GM18517 (cell line): ENCODE results near the gene LAMC3.
"Not testable (repeated sequence)": the region's sequence is repeated elsewhere in the genome, so short reads cannot be mapped to it uniquely, and the experiment has no call there.

Source experiments
- ATAC-seq: cut with Tn5 transposase; IDR thresholded peaks from one replicate; pipeline ENCODE4 v1.9.1; 2021; ENCODE audit warnings: mild to moderate bottlenecking, moderate library complexity; ENCODE audit not compliant: unreplicated experiment

Gene LAMC3

GRCh38 chr9:130990978-130991777, 17.8 kb upstream of the LAMC3 start:
- no peak for ATAC-seq

- no peak for ATAC-seq
Observed at GRCh38 chr9:130991778-130992681, 16.9 kb upstream of the LAMC3 start.

- ATAC-seq = no peak
Observed at GRCh38 chr9:130992682-130993032, 16.3 kb upstream of the LAMC3 start.

- ATAC-seq = no peak
Observed at GRCh38 chr9:130993303-130994030, 15.5 kb upstream of the LAMC3 start.

GRCh38 chr9:130994135-130995085, 14.6 kb upstream of the LAMC3 start:
- ATAC-seq = no peak

GRCh38 chr9:130995086-130996011, 13.6 kb upstream of the LAMC3 start:
- ATAC-seq = no peak

- no peak for ATAC-seq
Observed at GRCh38 chr9:130996205-130996604, 12.8 kb upstream of the LAMC3 start.

- ATAC-seq = no peak
Observed at GRCh38 chr9:130996676-130997394, 12.1 kb upstream of the LAMC3 start.

- ATAC-seq = no peak
Observed at GRCh38 chr9:130997395-130997684, 11.6 kb upstream of the LAMC3 start.

GRCh38 chr9:130997925-130998596, 10.9 kb upstream of the LAMC3 start:
- ATAC-seq = no peak

- no peak for ATAC-seq
Observed at GRCh38 chr9:130998597-130999244, 10.3 kb upstream of the LAMC3 start.

- no peak for ATAC-seq
Observed at GRCh38 chr9:130999245-130999623, 9.7 kb upstream of the LAMC3 start.

GRCh38 chr9:131000526-131000925, 8.4 kb upstream of the LAMC3 start:
- not testable (repeated sequence) for ATAC-seq

GRCh38 chr9:131001021-131001420, 8.0 kb upstream of the LAMC3 start:
- ATAC-seq = no peak

GRCh38 chr9:131001990-131002389, 7.0 kb upstream of the LAMC3 start:
- no peak for ATAC-seq

- no peak for ATAC-seq
Observed at GRCh38 chr9:131006601-131007000, 2.4 kb upstream of the LAMC3 start.

GRCh38 chr9:131008086-131008485, 888 bp upstream of the LAMC3 start:
- ATAC-seq = no peak

GRCh38 chr9:131008563-131008908, 438 bp upstream of the LAMC3 start:
- ATAC-seq = no peak
